SK-N-SH (cell line): ENCODE measurements around the gene DUSP16. TPM values are rescaled to one million over a fixed set of nuclear protein-coding genes. Genes with fewer than 3 reads are reported as not detected.

Source experiments
- CTCF ChIA-PET: fragments of 300-600, 350-600 bp; formaldehyde crosslinking; extraction: SDS; loops from one replicate; lab custom pipeline; 2021; lab: Yijun Ruan, JAX
- POLR2A ChIA-PET: fragments of 350-600 bp; sonication (Branson Sonifier 250); formaldehyde crosslinking; extraction: SDS; loops from one replicate; lab custom pipeline; 2020; ENCODE audit warnings: antibody characterized with exemption, inconsistent platforms; lab: Yijun Ruan, JAX
- DNase-seq: peaks from one replicate; pipeline ENCODE4 v3.0.0; 2012
- H2AFZ ChIP-seq: fragments of 200-600 bp; sonication (generic); 2 replicates; pipeline ENCODE4 v1.8.1; 2016; ENCODE audit warnings: antibody characterized with exemption, mild to moderate bottlenecking, low read depth
- H3F3A ChIP-seq: fragments of 200-600 bp; sonication (generic); replicated peaks from 2 replicates; pipeline ENCODE3; 2016; ENCODE audit warnings: antibody characterized with exemption, mild to moderate bottlenecking; ENCODE audit not compliant: insufficient read depth
- H3K27ac ChIP-seq, 2 experiments: fragments of 200-500 bp in 1 of 2; fragments of 200-600 bp in 1 of 2; sonication (Bioruptor generic) in 1 of 2; sonication (generic), shearing (Covaris generic) in 1 of 2; 2 replicates each; pipeline versions ENCODE4 v1.5.1 to v1.6.1; 2014 to 2016; ENCODE audit warnings: low read depth in 2 of 2, inconsistent platforms in 1 of 2, low read length in 1 of 2, mild to moderate bottlenecking in 1 of 2, mixed read lengths in 1 of 2
- H3K27me3 ChIP-seq: fragments of 200-600 bp; sonication (generic), shearing (Covaris generic); 2 replicates; pipeline ENCODE4 v1.6.1; 2016; ENCODE audit warnings: mixed run types; ENCODE audit not compliant: insufficient read depth
- H3K36me3 ChIP-seq, 2 experiments: fragments of 200-500 bp in 1 of 2; fragments of 200-600 bp in 1 of 2; sonication (Bioruptor generic) in 1 of 2; sonication (generic) in 1 of 2; replicated peaks in 1 of 2; 2 replicates each; pipeline versions ENCODE3 to v1.5.1; 2014 to 2016; ENCODE audit warnings: low read length in 1 of 2, mild to moderate bottlenecking in 1 of 2; ENCODE audit not compliant: insufficient read depth in 2 of 2, control insufficient read depth in 1 of 2
- H3K4me1 ChIP-seq, 2 experiments: fragments of 200-500 bp in 1 of 2; fragments of 200-600 bp in 1 of 2; sonication (Bioruptor generic) in 1 of 2; sonication (generic), shearing (Covaris generic) in 1 of 2; 2 replicates each; pipeline versions ENCODE4 v1.5.1 to v1.6.1; 2014 to 2016; ENCODE audit warnings: low read depth in 1 of 2, low read length in 1 of 2, mixed run types in 1 of 2; ENCODE audit not compliant: insufficient read depth in 2 of 2, control insufficient read depth in 1 of 2
- H3K4me2 ChIP-seq: fragments of 200-600 bp; sonication (generic), shearing (Covaris generic); 2 replicates; pipeline ENCODE4 v1.6.1; 2017; ENCODE audit warnings: mixed run types
- H3K4me3 ChIP-seq, 2 experiments: fragments of 200-500 bp in 1 of 2; fragments of 200-600 bp in 1 of 2; sonication (Bioruptor generic) in 1 of 2; sonication (generic), shearing (Covaris generic) in 1 of 2; 2 replicates each; pipeline versions ENCODE4 v1.5.1 to v1.8.1; 2014 to 2016; ENCODE audit warnings: low read depth in 2 of 2, inconsistent platforms in 1 of 2, low read length in 1 of 2, mild to moderate bottlenecking in 1 of 2, mixed read lengths in 1 of 2, moderate library complexity in 1 of 2
- H3K79me2 ChIP-seq: fragments of 200-600 bp; sonication (generic); 2 replicates; pipeline ENCODE4 v1.8.1; 2017; ENCODE audit warnings: mild to moderate bottlenecking; ENCODE audit not compliant: insufficient read depth
- H3K9ac ChIP-seq: fragments of 200-600 bp; sonication (generic); 2 replicates; pipeline ENCODE4 v1.6.1; 2017; ENCODE audit warnings: mixed run types
- H3K9me2 ChIP-seq: fragments of 200-600 bp; sonication (generic); 2 replicates; pipeline ENCODE4 v1.6.1; 2017; ENCODE audit warnings: mixed run types
- H3K9me3 ChIP-seq: fragments of 200-600 bp; sonication (generic); 2 replicates; pipeline ENCODE4 v1.6.1; 2017; ENCODE audit warnings: mixed run types, mild to moderate bottlenecking, moderate library complexity
- H4K20me1 ChIP-seq: fragments of 200-600 bp; sonication (generic); 2 replicates; pipeline ENCODE4 v1.6.1; 2017; ENCODE audit warnings: mild to moderate bottlenecking, mixed run types; ENCODE audit not compliant: insufficient read depth
- CHD2 ChIP-seq: fragments of 150-350 bp; IDR thresholded peaks from 2 replicates; pipeline ENCODE4 v1.6.1; 2018; ENCODE audit warnings: low read length; ENCODE audit not compliant: partially characterized antibody
- CTCF ChIP-seq: fragments of 200-600 bp; sonication (generic); IDR thresholded peaks from 2 replicates; pipeline ENCODE4 v1.6.1; 2017; ENCODE audit warnings: antibody characterized with exemption, mild to moderate bottlenecking, moderate library complexity
- ELF1 ChIP-seq: IDR thresholded peaks from 2 replicates; pipeline ENCODE4 v1.4.0; 2012
- EZH2phosphoT487 ChIP-seq: fragments of 200-600 bp; sonication (generic); IDR thresholded peaks from 2 replicates; pipeline ENCODE4 v1.6.1; 2017; ENCODE audit warnings: low read depth, mixed run types, mild to moderate bottlenecking, antibody characterized with exemption, moderate library complexity, borderline replicate concordance
- FOXJ3 ChIP-seq: sonication (generic); formaldehyde crosslinking; IDR thresholded peaks from 2 replicates; pipeline ENCODE4 v1.5.1; 2020; ENCODE audit warnings: mild to moderate bottlenecking, missing genetic modification reagents
- FOXM1 ChIP-seq: IDR thresholded peaks from 2 replicates; pipeline ENCODE4 v1.4.0; 2012; ENCODE audit warnings: low read depth, mild to moderate bottlenecking
- GATA2 ChIP-seq: sonication (generic); formaldehyde crosslinking; IDR thresholded peaks from 2 replicates; pipeline ENCODE4 v1.5.0; 2020; ENCODE audit warnings: mild to moderate bottlenecking, missing genetic modification reagents
- IRF3 ChIP-seq: fragments of 150-350 bp; IDR thresholded peaks from 2 replicates; pipeline ENCODE4 v1.6.1; 2016; ENCODE audit warnings: mild to moderate bottlenecking, low read depth, low read length
- NFIC ChIP-seq: IDR thresholded peaks from 2 replicates; pipeline ENCODE4 v1.4.0; 2012; ENCODE audit warnings: borderline replicate concordance
- PBX3 ChIP-seq: IDR thresholded peaks from 2 replicates; pipeline ENCODE4; 2012
- POLR2AphosphoS5 ChIP-seq: IDR thresholded peaks from 2 replicates; pipeline ENCODE4 v1.6.1; 2012; ENCODE audit warnings: low read depth, low read length
- RFX5 ChIP-seq: IDR thresholded peaks from 2 replicates; pipeline ENCODE4 v1.6.1; 2012; ENCODE audit warnings: mild to moderate bottlenecking, improper control_type of control experiment, low read length
- SMC3 ChIP-seq: IDR thresholded peaks from 2 replicates; pipeline ENCODE4 v1.6.1; 2012; ENCODE audit warnings: low read depth, low read length, improper control_type of control experiment
- TAF1 ChIP-seq: IDR thresholded peaks from 2 replicates; pipeline ENCODE4 v1.6.1; 2012; ENCODE audit warnings: low read depth, mild to moderate bottlenecking, low read length, moderate library complexity, borderline replicate concordance
- TCF12 ChIP-seq: IDR thresholded peaks from 2 replicates; pipeline ENCODE4 v1.4.0; 2012
- TEAD4 ChIP-seq: IDR thresholded peaks from 2 replicates; pipeline ENCODE4 v1.4.0; 2012; ENCODE audit warnings: mild to moderate bottlenecking, borderline replicate concordance; ENCODE audit not compliant: insufficient read depth
- ZBTB33 ChIP-seq: IDR thresholded peaks from 2 replicates; pipeline ENCODE4 v1.4.0; 2012; ENCODE audit warnings: low read depth, borderline replicate concordance
- WGBS: methylation state at CpG from one replicate; pipeline ENCODE4 v1.1.6; 2017; ENCODE audit warnings: low lambda C conversion rate; 5-methylcytosine and 5-hydroxymethylcytosine counted together
- polyA plus RNA-seq, 3 experiments: library from polyadenylated mRNA; depleted of rRNA; stranded (reverse); fragments of >200 nt; gene quantifications; 2 replicates each; pipeline ENCODE4 v1.2.3, GENCODE V29; 2012

DUSP16 gene
- polyA plus RNA-seq, 1 of the 3 experiments (the other 2 are of a cell fraction): 7.1 TPM

- POLR2A ChIA-PET: no interaction called here
- Histone ChIP-seq H3K36me3 (no peaks in the 10 kb centered on the region), H3K4me1 (peaks cover 0 to 12% of the 10 kb centered on the region in 2 experiments; a peak in 2 of 4 replicates), H3K4me2 (no peak overlapping the region), H2AFZ (no peak overlapping the region), H3K27me3 (no peaks in the 10 kb centered on the region), H3F3A (no peaks in the 10 kb centered on the region), H3K79me2 (no peaks in the 10 kb centered on the region), H3K27ac (no peak overlapping the region), H3K9me2 (no peaks in the 10 kb centered on the region), H4K20me1 (no peaks in the 10 kb centered on the region), H3K9ac (no peak overlapping the region), H3K9me3 (no peaks in the 10 kb centered on the region), H3K4me3 (no peak overlapping the region)
- CTCF ChIA-PET: interaction anchor here (0.9 to 1.6 kb wide), 2 partner anchors 14 to 20 kb away, joined by 4 to 5 read pairs; no protein-coding TSS in a partner anchor
- 82% methylated on average over 5 of the region's 5 CpGs for WGBS
- DNase-seq: no peak
- TF ChIP-seq POLR2AphosphoS5: no peak
- TF ChIP-seq IRF3: no peak
- no peak for TF ChIP-seq FOXJ3 (CRISPR knock-in tag)
- no peak for TF ChIP-seq CTCF
- no peak for TF ChIP-seq ELF1
- TF ChIP-seq NFIC: no peak
- TF ChIP-seq EZH2phosphoT487: no peak
- no peak for TF ChIP-seq GATA2
- no peak for TF ChIP-seq RFX5
- no peak for TF ChIP-seq CHD2
- no peak for TF ChIP-seq TEAD4
- TF ChIP-seq PBX3: no peak
These were observed 21.0 kb upstream of the DUSP16 start for GRCh38 chr12:12583510-12584178.

GRCh38 chr12:12582895-12583303 lies 20.2 kb upstream of the DUSP16 start:
- Histone ChIP-seq H3K9me2 (no peaks in the 10 kb centered on the region), H3F3A (no peaks in the 10 kb centered on the region), H2AFZ (no peak overlapping the region), H3K4me3 (no peak overlapping the region), H3K27ac (no peak overlapping the region), H3K79me2 (no peaks in the 10 kb centered on the region), H3K36me3 (no peaks in the 10 kb centered on the region), H3K4me1 (peaks cover 0 to 12% of the 10 kb centered on the region in 2 experiments; a peak in 2 of 4 replicates), H3K27me3 (no peaks in the 10 kb centered on the region), H3K9ac (no peak overlapping the region), H3K4me2 (no peak overlapping the region), H3K9me3 (no peaks in the 10 kb centered on the region), H4K20me1 (no peaks in the 10 kb centered on the region)
- no peak for DNase-seq
- WGBS: 70% methylated on average over 6 of the region's 6 CpGs
- TF ChIP-seq TAF1 (no peak), ZBTB33 (no peak), FOXM1 (no peak), FOXJ3 (CRISPR knock-in tag) (no peak), RFX5 (no peak), SMC3 (no peak), TCF12 (no peak)
- ChIA-PET CTCF (interaction anchor here (1.6 kb wide), 1 partner anchor 19 kb away, joined by 5 read pairs; no protein-coding TSS in a partner anchor), POLR2A (no interaction called here)
